AG09319 (cell line): ENCODE results near the gene TBX15.

ENCODE experiments used
- DNase-seq: peaks from one replicate; pipeline ENCODE4 v3.0.0-alpha.2; 2010; ENCODE audit warnings: low read depth; ENCODE audit errors: extremely low read depth
- CTCF ChIP-seq: IDR thresholded peaks from 2 replicates; pipeline ENCODE4 v1.5.1; 2011; ENCODE audit warnings: low read depth, mild to moderate bottlenecking, inconsistent platforms, low read length, moderate library complexity

Gene TBX15

GRCh38 chr1:118988186-118989005 is at the start of gene TBX15:
TBX15 (minus strand) TSS chr1:118988343; CDS start chr1:118987795, 548 bp downstream.
- no peak for TF ChIP-seq CTCF

GRCh38 chr1:119034359-119034758 is 46.2 kb upstream of the TBX15 start:
- no peak for TF ChIP-seq CTCF
- DNase-seq = no peak

More at GRCh38 chr1:118988186-118989005, at the start of gene TBX15:
- DNase-seq = no peak

- no peak for DNase-seq
- no peak for TF ChIP-seq CTCF
Measured at GRCh38 chr1:119032986-119033385, 44.8 kb upstream of the TBX15 start.

- DNase-seq = no peak
- TF ChIP-seq CTCF = no peak
Measured at GRCh38 chr1:119027759-119028158, 39.6 kb upstream of the TBX15 start.

GRCh38 chr1:119026956-119027355 is 38.8 kb upstream of the TBX15 start:
- no peak for DNase-seq
- TF ChIP-seq CTCF = no peak

GRCh38 chr1:119015547-119015946 is 27.4 kb upstream of the TBX15 start:
- no peak for TF ChIP-seq CTCF
- DNase-seq = no peak

GRCh38 chr1:119012383-119012782 is 24.2 kb upstream of the TBX15 start:
- no peak for TF ChIP-seq CTCF
- no peak for DNase-seq
